Measurements from ENCODE around the gene ENPP3. TPM values are rescaled to one million over a fixed set of nuclear protein-coding genes. Genes with fewer than 3 reads are reported as not detected.
"Not testable (repeated sequence)": the region's sequence is repeated elsewhere in the genome, so short reads cannot be mapped to it uniquely, and the experiment has no call there.

ENPP3 gene
- total RNA-seq, 1 donor from 2014 or later, result 16.3 TPM

DNA sequence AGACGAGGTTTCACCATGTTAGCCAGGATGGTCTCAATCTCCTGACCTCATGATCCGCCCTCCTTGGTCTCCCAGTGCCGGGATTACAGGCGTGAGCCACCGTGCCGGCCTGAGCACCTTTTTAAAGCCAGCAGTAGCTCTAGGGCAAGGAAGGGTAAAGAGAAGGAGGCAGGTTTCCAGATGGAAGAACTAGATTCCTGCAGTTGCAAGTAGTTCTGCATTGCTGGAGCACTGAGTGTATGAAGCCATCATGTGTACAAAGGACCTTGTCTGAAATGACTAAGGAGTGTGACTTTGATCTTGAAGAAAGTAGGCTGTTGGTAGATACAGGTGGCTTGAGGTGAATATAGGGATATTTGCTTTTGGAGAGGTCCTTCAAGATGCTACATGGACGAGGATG lies 59.9 kb downstream of the ENPP3 start:
- peaks cover 14% of the 10 kb centered on the region for H3K4me1 Mint-ChIP-seq (ENCODE audit: low read depth)
- no peaks in the 10 kb centered on the region for H3K27me3 Mint-ChIP-seq (ENCODE audit: low read depth)
- intact Hi-C loops (cut with micrococcal nuclease), result no loop called here
- peaks cover 19% of the 10 kb centered on the region for H3K36me3 Mint-ChIP-seq (ENCODE audit: low read depth)
- no peaks in the 10 kb centered on the region for H3K9me3 Mint-ChIP-seq
- no peak overlapping the region for H3K27ac Mint-ChIP-seq
- no peak for DNase-seq (ENCODE audit: low spot score)
- H3K4me3 Mint-ChIP-seq (ENCODE audit: low read depth), result no peak overlapping the region

DNA sequence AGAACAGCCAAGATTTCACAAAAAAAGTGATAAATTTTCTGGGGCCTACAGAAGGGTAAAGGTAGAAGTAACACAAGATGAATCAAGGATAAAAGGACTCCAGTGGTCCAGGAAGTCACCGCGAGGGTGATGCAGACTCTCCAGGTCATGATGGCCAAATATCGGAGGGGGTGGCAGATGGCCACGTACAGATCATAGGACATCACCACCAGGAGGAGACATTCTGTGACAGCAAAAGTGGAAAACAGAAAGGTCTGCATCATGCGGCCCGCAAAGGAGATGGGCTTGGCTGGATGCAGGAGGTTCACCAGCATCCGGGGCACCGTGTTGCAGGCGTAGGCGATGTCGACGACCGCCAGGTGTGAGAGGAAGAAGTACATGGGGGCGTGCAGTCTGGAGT lies 63.7 kb downstream of the ENPP3 start:
- H3K27me3 Mint-ChIP-seq (ENCODE audit: low read depth); H3K4me3 Mint-ChIP-seq (ENCODE audit: low read depth); H3K27ac Mint-ChIP-seq; DNase-seq (ENCODE audit: low spot score); intact Hi-C loops (cut with micrococcal nuclease); H3K9me3 Mint-ChIP-seq; H3K4me1 Mint-ChIP-seq (ENCODE audit: low read depth): not testable (repeated sequence)
- H3K36me3 Mint-ChIP-seq (ENCODE audit: low read depth), result peaks cover 15% of the 10 kb centered on the region

DNA sequence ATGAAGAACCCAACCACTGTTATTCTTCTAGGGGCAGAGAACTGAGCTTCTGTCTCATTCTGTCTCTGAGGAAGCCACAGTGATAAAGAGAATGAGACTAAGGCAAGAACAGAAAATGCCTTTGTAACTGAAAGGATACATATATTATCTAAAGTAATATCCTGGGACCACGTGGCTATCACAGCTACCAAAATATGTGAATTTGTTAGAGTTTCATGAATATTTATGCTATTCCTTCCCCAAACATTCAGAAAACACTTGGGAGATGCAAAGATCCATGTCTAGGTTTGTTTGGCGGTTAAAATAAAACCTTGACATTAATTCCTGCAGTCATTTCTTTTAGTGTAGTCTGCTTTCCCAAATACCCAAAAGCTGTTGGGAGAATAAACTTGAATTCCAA lies 66.8 kb downstream of the ENPP3 start:
- H3K27me3 Mint-ChIP-seq (ENCODE audit: low read depth); H3K27ac Mint-ChIP-seq; H3K4me1 Mint-ChIP-seq (ENCODE audit: low read depth); H3K36me3 Mint-ChIP-seq (ENCODE audit: low read depth); H3K4me3 Mint-ChIP-seq (ENCODE audit: low read depth); intact Hi-C loops (cut with micrococcal nuclease); DNase-seq (ENCODE audit: low spot score); H3K9me3 Mint-ChIP-seq: not testable (repeated sequence)

DNA sequence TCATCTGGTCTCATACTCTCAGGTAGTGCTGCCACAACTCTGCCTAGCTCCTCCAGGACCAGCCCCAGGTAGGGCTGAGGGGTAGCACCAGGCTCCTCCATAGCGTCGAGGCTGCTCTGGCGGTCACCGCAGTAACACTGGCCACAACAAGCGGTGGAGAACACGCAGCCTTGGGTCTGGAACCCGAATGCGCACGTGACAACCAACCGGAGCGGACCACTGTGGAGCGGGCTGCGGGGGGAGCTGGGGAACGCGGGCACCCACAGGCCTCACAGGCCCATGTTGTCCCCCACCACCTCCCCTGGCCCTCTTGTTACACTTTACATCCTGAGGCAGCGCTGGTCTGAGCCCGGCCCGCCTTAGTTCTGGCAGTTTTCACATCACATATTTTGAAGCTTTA lies 73.8 kb downstream of the ENPP3 start, which contains the start of gene CTAGE9:
TSS of gene CTAGE9 (minus strand) at position 101 of the 400 bp plus-strand sequence. CDS start at position 101, 0 bp downstream.
- H3K9me3 Mint-ChIP-seq; H3K27ac Mint-ChIP-seq; H3K27me3 Mint-ChIP-seq (ENCODE audit: low read depth); H3K36me3 Mint-ChIP-seq (ENCODE audit: low read depth); H3K4me1 Mint-ChIP-seq (ENCODE audit: low read depth); DNase-seq (ENCODE audit: low spot score); H3K4me3 Mint-ChIP-seq (ENCODE audit: low read depth); intact Hi-C loops (cut with micrococcal nuclease): not testable (repeated sequence)

DNA sequence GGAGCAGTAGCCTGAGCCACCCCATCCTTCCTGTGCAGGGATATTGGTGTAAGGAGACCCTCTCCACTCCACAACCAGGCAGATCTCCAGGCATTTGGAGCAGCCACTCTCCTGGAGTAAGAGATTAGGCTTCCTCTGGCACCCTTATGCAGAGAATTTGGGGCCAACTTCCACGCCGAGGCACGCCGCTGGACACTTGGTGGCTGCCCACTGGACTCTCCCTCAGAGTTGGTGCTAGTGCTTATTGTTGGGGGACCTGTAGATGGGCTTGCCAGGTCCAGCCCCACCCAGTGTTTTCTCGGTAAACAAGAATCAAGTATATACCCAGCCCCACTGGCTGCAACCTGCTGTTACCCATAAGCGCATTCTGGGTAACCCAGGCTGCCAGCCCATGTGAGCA lies 78.5 kb downstream of the ENPP3 start:
- intact Hi-C loops (cut with micrococcal nuclease); H3K27ac Mint-ChIP-seq; H3K4me1 Mint-ChIP-seq (ENCODE audit: low read depth); DNase-seq (ENCODE audit: low spot score); H3K36me3 Mint-ChIP-seq (ENCODE audit: low read depth); H3K27me3 Mint-ChIP-seq (ENCODE audit: low read depth); H3K4me3 Mint-ChIP-seq (ENCODE audit: low read depth); H3K9me3 Mint-ChIP-seq: not testable (repeated sequence)

DNA sequence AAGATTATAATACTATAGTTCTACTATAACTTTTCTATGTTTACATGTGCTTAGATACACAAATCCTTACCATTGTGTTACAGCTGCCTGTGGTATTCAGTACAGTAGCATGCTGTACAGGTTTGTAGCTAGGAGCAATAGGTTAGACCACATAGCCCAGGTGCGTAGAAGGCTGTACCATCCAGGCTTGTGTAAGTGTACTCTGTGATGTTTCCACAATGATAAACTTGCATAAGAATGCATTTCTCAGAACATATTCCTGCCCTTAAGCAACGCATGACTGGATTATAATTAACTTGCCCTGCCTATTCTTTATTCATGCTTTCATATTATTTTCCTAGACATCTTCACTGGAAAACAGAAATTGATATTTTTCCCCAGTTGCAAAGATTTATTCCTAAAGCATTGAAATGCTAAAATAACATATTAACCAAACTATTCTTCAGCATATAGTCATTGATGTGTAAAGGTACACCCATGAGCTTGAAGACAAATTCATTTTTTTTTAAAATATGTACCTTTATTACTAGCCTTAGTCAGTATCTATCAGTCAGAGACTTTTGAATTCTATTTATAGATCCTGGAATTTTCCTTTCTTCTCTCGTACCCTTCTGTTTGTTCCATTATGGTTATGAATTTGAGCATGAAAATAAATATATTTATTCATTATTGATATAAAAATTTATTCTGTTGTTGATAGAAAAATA lies 80.9 kb downstream of the ENPP3 start:
- intact Hi-C loops (cut with micrococcal nuclease), result no loop called here
- Mint-ChIP-seq H3K4me3 (ENCODE audit: low read depth) (no peak overlapping the region), H3K36me3 (ENCODE audit: low read depth) (peaks cover 17% of the 10 kb centered on the region), H3K27me3 (ENCODE audit: low read depth) (no peaks in the 10 kb centered on the region), H3K27ac (no peak overlapping the region), H3K9me3 (no peaks in the 10 kb centered on the region), H3K4me1 (ENCODE audit: low read depth) (no peaks in the 10 kb centered on the region)
- DNase-seq (ENCODE audit: low spot score), result no peak

DNA sequence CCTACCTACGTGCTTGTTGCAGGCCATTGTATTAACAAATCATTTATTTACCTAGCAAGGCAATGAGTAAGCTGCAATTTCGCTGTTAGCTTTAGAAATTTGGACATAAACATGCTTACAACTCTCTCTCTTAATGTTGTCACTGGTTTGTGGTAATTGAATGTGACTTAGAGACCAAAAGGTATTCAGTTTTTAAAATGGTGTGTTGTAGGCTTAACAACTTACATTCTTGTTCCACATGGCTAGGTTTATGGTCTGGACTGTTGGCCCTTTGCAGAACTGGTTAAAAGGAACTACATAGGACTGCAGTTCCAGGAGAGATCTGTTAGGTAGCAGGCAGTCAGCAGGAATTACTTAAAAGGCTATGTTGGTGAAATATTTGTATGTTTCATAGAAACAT lies 84.1 kb downstream of the ENPP3 start:
- Mint-ChIP-seq H3K27ac (no peak overlapping the region), H3K9me3 (no peaks in the 10 kb centered on the region), H3K4me3 (ENCODE audit: low read depth) (no peak overlapping the region), H3K36me3 (ENCODE audit: low read depth) (peaks cover 33% of the 10 kb centered on the region), H3K4me1 (ENCODE audit: low read depth) (peaks cover 8% of the 10 kb centered on the region), H3K27me3 (ENCODE audit: low read depth) (no peaks in the 10 kb centered on the region)
- intact Hi-C loops (cut with micrococcal nuclease), result no loop called here
- DNase-seq (ENCODE audit: low spot score), result no peak

DNA sequence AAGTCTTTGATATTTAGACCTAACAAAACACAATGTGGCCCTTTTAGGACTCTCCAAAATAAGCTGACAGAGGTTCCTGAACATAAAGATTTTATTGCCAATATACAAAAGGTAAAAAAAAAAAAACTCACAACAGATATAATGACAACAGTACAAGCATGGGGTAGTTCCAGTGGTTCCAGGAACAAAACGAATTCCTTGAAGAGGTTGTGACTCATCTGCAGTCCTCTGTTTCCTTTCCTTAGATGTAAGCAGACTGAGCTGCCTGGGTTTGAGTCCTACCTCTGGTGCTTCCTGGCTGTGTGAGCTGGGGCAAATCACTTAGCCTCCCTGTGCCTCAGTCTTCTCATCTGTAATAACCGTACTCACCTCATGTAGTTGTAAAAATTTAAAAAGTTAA lies 87.0 kb downstream of the ENPP3 start:
- Mint-ChIP-seq H3K27ac (no peak overlapping the region), H3K9me3 (peaks cover 5% of the 10 kb centered on the region), H3K4me3 (ENCODE audit: low read depth) (no peak overlapping the region), H3K27me3 (ENCODE audit: low read depth) (no peaks in the 10 kb centered on the region), H3K4me1 (ENCODE audit: low read depth) (peaks cover 13% of the 10 kb centered on the region), H3K36me3 (ENCODE audit: low read depth) (peaks cover 43% of the 10 kb centered on the region)
- no peak for DNase-seq (ENCODE audit: low spot score)
- intact Hi-C loops (cut with micrococcal nuclease), result no loop called here

DNA sequence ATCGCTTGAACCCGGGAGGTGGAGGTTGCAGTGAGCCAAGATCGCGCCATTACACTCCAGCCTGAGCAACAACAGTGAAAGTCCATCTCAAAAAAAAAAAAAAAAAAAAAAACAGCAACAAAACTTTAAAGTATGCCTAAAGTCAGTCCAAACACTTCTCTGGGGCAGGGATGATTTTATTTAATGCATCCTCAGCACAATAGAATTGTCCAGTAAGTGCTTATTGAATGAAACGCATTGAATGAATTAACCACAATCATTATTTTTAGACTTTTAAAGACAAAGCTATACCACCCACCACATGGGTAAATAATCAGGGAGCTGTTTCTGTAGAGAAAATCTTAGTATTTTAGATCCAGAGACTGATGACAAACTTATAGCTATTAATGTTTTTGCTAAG lies 90.4 kb downstream of the ENPP3 start:
- no peak overlapping the region for H3K27ac Mint-ChIP-seq

DNA sequence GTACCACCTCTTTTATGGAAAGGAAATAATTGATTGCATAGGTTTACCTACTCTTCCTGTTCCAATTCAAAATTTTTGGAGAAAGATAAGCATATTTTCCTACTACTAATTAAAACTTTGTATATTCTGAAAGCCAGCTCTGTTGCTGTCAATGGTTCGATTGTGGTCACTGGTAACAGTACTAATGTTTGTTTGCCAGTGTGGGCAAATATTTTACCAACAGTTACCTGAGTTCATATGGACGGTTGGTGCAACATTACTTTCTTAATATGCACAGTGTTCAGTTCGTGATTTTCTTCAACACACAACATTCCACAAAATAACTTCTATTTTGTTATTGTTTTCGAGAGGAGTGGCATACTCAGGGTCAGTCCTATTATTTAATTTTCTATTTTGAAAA lies 90.8 kb downstream of the ENPP3 start:
- Mint-ChIP-seq H3K4me3 (ENCODE audit: low read depth) (no peak overlapping the region), H3K9me3 (peaks cover 7% of the 10 kb centered on the region), H3K4me1 (ENCODE audit: low read depth) (peaks cover 14% of the 10 kb centered on the region), H3K27me3 (ENCODE audit: low read depth) (no peaks in the 10 kb centered on the region), H3K27ac (no peak overlapping the region), H3K36me3 (ENCODE audit: low read depth) (peaks cover 41% of the 10 kb centered on the region)
- intact Hi-C loops (cut with micrococcal nuclease), result no loop called here
- DNase-seq (ENCODE audit: low spot score), result no peak

More for the DNA sequence above, 90.4 kb downstream of the ENPP3 start:
- Mint-ChIP-seq H3K36me3 (ENCODE audit: low read depth) (peaks cover 45% of the 10 kb centered on the region), H3K9me3 (peaks cover 7% of the 10 kb centered on the region), H3K27me3 (ENCODE audit: low read depth) (no peaks in the 10 kb centered on the region), H3K4me1 (ENCODE audit: low read depth) (peaks cover 14% of the 10 kb centered on the region), H3K4me3 (ENCODE audit: low read depth) (no peak overlapping the region)
- intact Hi-C loops (cut with micrococcal nuclease), result no loop called here
- no peak for DNase-seq (ENCODE audit: low spot score)

DNA sequence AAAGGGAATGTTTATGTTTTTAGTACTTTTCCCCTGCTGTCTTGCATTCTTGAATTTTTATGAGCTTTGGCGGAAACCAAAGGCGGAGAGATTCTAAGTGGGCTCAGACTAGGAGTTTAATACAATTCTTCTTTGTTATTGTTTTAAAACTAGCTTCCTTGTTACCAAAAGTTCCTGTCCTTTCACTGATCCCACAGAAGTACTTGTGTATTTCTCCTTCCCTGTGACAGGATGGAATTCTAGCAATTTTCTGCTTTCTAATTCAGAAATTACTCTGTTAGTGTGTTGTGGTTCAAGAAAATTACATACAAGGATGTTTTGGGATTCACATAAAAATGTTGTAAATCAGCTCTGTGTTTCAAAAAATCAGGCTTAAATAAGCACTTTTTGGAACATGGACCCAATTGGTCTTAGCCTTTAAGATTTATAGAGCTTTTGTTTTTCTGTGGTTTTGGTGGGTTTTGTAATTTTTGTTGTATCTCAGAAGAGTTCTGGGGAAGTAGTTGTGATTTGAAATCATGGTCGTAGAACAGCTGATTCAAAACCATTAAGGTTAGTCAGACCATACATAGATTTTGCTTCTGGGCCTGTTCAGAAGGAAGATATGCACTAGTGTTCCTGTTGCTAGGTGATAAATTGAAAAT lies 91.3 kb downstream of the ENPP3 start:
- Mint-ChIP-seq H3K4me3 (ENCODE audit: low read depth) (no peak overlapping the region), H3K9me3 (peaks cover 7% of the 10 kb centered on the region), H3K36me3 (ENCODE audit: low read depth) (peaks cover 44% of the 10 kb centered on the region), H3K27ac (no peak overlapping the region), H3K27me3 (ENCODE audit: low read depth) (no peaks in the 10 kb centered on the region), H3K4me1 (ENCODE audit: low read depth) (peaks cover 16% of the 10 kb centered on the region)
- intact Hi-C loops (cut with micrococcal nuclease), result no loop called here
- no peak for DNase-seq (ENCODE audit: low spot score)

DNA sequence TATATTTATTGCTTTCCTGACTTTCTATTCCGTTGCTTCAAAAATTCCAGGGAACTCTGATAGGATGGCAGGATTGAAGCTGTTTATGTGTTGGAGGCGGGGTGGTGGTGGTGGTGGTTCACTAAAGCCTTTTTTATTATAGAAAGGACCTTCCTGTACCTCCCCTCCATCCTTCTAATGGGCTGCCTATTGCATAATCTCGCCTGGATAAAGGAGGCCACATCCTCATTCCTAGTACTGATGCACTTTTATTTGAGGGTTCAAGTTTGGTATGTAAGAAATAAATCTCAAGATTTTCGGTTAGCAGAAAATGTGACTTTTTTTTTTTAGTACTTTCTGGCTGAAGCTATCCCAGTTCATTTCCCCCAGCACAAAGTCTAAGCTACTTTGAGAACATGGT lies 92.4 kb downstream of the ENPP3 start:
- no peaks in the 10 kb centered on the region for H3K27me3 Mint-ChIP-seq (ENCODE audit: low read depth)
- H3K9me3 Mint-ChIP-seq, result peaks cover 7% of the 10 kb centered on the region
- intact Hi-C loops (cut with micrococcal nuclease), result no loop called here
- peaks cover 12% of the 10 kb centered on the region for H3K4me1 Mint-ChIP-seq (ENCODE audit: low read depth)
- H3K4me3 Mint-ChIP-seq (ENCODE audit: low read depth), result no peak overlapping the region
- peaks cover 40% of the 10 kb centered on the region for H3K36me3 Mint-ChIP-seq (ENCODE audit: low read depth)
- DNase-seq (ENCODE audit: low spot score), result no peak
- H3K27ac Mint-ChIP-seq, result no peak overlapping the region

DNA sequence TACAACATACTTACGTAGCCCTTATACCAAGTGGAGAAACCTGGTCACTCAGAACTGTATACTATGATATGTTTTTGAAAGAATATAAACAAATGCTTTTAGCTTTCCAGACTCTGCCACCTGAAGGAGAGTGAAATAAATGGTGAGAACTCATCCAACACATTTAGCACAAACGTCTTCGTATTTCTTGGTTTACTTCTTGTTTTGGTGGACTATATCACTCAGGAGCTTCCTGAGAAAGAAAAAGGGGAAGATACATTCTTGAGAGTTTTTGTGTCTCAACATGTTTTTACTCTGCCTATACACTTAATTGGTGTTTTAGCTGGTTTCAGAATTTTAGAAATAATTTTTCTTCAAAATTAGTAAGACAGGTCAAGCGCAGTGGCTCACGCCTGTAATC lies 93.2 kb downstream of the ENPP3 start:
- intact Hi-C loops (cut with micrococcal nuclease), result no loop called here
- DNase-seq (ENCODE audit: low spot score), result no peak
- Mint-ChIP-seq H3K27ac (no peak overlapping the region), H3K27me3 (ENCODE audit: low read depth) (no peaks in the 10 kb centered on the region), H3K9me3 (peaks cover 7% of the 10 kb centered on the region), H3K4me3 (ENCODE audit: low read depth) (no peak overlapping the region), H3K36me3 (ENCODE audit: low read depth) (peaks cover 35% of the 10 kb centered on the region), H3K4me1 (ENCODE audit: low read depth) (peaks cover 12% of the 10 kb centered on the region)

Data from activated T-helper 2 cell treated with anti-CD3 and anti-CD28 coated beads, Interferon-gamma antibody, Interleukin-2, Interleukin-4, amounts not matched to agents 10 μg/mL and 5 μg/mL and 100 μg/mL, durations not matched to agents 14 hours and 24 hours and 36 hours (primary cell).